Ovary (tissue), 9 donors: ENCODE measurements around the gene TMEM41B. TPM values are rescaled to one million over a fixed set of nuclear protein-coding genes. Genes with fewer than 3 reads are reported as not detected.

Experiments
- DNase-seq, 5 donors: peaks; one replicate each; pipeline ENCODE4 v3.0.0-alpha.2; 2019 to 2020
- H3K27ac ChIP-seq, 2 donors: fragments of 200-600 bp; one replicate each; pipeline versions ENCODE4 v1.5.1 to v1.8.0; 2019 to 2022
- H3K27me3 ChIP-seq: fragments of 200-600 bp; one replicate; pipeline ENCODE4 v1.8.0; 2022
- H3K36me3 ChIP-seq: fragments of 200-600 bp; sonication (generic); one replicate; pipeline ENCODE4 v1.5.1; 2019
- H3K4me1 ChIP-seq: one replicate; pipeline ENCODE4 v1.8.1; 2013; ENCODE audit warnings: mild to moderate bottlenecking, moderate library complexity; ENCODE audit not compliant: insufficient read depth
- H3K4me3 ChIP-seq: fragments of 200-600 bp; sonication (generic); one replicate; pipeline ENCODE4 v1.5.1; 2017
- H3K9me3 ChIP-seq, 2 donors: fragments of 200-600 bp in 1 of 2; sonication (generic) in 1 of 2; one replicate each; pipeline versions ENCODE4 v1.5.1 to v1.8.1; 2013 to 2019; ENCODE audit warnings: mild to moderate bottlenecking in 1 of 2, moderate library complexity in 1 of 2
- CTCF ChIP-seq, 3 donors: fragments of 450-650 bp in 2 of 3; fragments of 200-600 bp in 1 of 3; IDR thresholded peaks; one replicate each; pipeline versions ENCODE4 v1.5.1 to v1.8.0; 2016 to 2022; ENCODE audit warnings: antibody characterized with exemption in 3 of 3, mild to moderate bottlenecking in 1 of 3
- EP300 ChIP-seq: sonication (generic); formaldehyde crosslinking; IDR thresholded peaks from one replicate; pipeline ENCODE4 v1.6.1; 2017; ENCODE audit warnings: antibody characterized with exemption
- POLR2A ChIP-seq: fragments of 450-650 bp; IDR thresholded peaks from one replicate; pipeline ENCODE4 v1.6.1; 2017; ENCODE audit warnings: antibody characterized with exemption, mild to moderate bottlenecking, moderate library complexity
- WGBS, 3 donors: extraction: QIAGEN DNeasy Blood & Tissue Kit in 1 of 3; methylation state at CpG; one replicate each; pipeline versions ENCODE4 v1.1.5 to v1.1.7; 2013 to 2017; 5-methylcytosine and 5-hydroxymethylcytosine counted together
- intact Hi-C, 4 donors: fragments of 100-400 bp; cut with DNase I; formaldehyde crosslinking; loops; one replicate each; pipeline versions ENCODE4 v1.11.0 to v1.15.1; 2022 to 2023
- polyA plus RNA-seq, 2 donors: library from polyadenylated mRNA; stranded (reverse); fragments of 200-250 nt in 1 of 2; fragments of 350-450 nt in 1 of 2; fragmentation: Illumina TruSeq in 1 of 2; extraction: RNeasy Lipid Tissue Mini Kit (QIAGEN cat#74804) in 1 of 2; gene quantifications; one replicate each; pipeline ENCODE4 v1.2.3, GENCODE V29; 2013 to 2014
- total RNA-seq, 7 donors: library from RNA; depleted of rRNA in 2 of 7; stranded (reverse); fragments of >200 nt in 2 of 7; fragmentation: NEBNext Ultra II Directional in 3 of 7; extraction: Animal tissue kit (Norgen Biotek cat#: 25700) in 3 of 7; gene quantifications; one replicate each; pipeline versions ENCODE4 v1.1.0 to v1.2.4, GENCODE V29; 2016 to 2023
- donor health status: DM: no; HTN: no; CAD: no; lungs with moderate emphysema.
- donor health status: DM: no; HTN: no; CAD: no.
- donor health status: Bipolar disorder and iron deficiency.
- donor health status: DM: yes; HTN: yes; CAD: no.
- donor health status: DM: no; HTN: no; CAD: no.
- donor health status: DM: yes; HTN: yes; CAD: no.

Gene TMEM41B
- total and polyA plus RNA-seq, 9 donors: 10.0 to 29.4 (median 19.8) TPM

- WGBS, 3 donors: 72 to 83% (median 79%) methylated on average over 14 of the region's 14 CpGs
- intact Hi-C loops: no loop called here
- DNase-seq: no peak
These were observed 28.4 kb downstream of the TMEM41B start for GRCh38 chr11:9285850-9286587.

GRCh38 chr11:9280655-9281301, 33.6 kb downstream of the TMEM41B start:
- Histone ChIP-seq H3K27me3 (no peaks in the 10 kb centered on the region), H3K9me3 (no peaks in the 10 kb centered on the region), H3K27ac (no peak overlapping the region), H3K4me1 (no peaks in the 10 kb centered on the region), H3K4me3 (no peak overlapping the region), H3K36me3 (no peaks in the 10 kb centered on the region)
- TF ChIP-seq CTCF (IDR thresholded peaks at IDR 0.05): no peak
- TF ChIP-seq EP300: no peak
- TF ChIP-seq POLR2A: no peak
- 61 to 66% (median 63%) methylated on average over 4 of the region's 4 CpGs for WGBS, 3 donors
- DNase-seq: no peak
- intact Hi-C loops: no loop called here

More at GRCh38 chr11:9285850-9286587, 28.4 kb downstream of the TMEM41B start:
- Histone ChIP-seq H3K27me3 (no peaks in the 10 kb centered on the region), H3K36me3 (no peaks in the 10 kb centered on the region), H3K27ac (no peak overlapping the region), H3K9me3 (no peaks in the 10 kb centered on the region), H3K4me3 (no peak overlapping the region), H3K4me1 (no peaks in the 10 kb centered on the region)
- no peak for TF ChIP-seq EP300

- WGBS, 3 donors: 92 to 97% (median 94%) methylated on average over 8 of the region's 8 CpGs
- H3K27ac ChIP-seq: no peak overlapping the region
- H3K9me3 ChIP-seq: no peaks in the 10 kb centered on the region
- DNase-seq: no peak
- no peaks in the 10 kb centered on the region for H3K27me3 ChIP-seq
- no peaks in the 10 kb centered on the region for H3K4me1 ChIP-seq
- TF ChIP-seq EP300 (no peak), POLR2A (no peak), CTCF (IDR thresholded peaks at IDR 0.05) (no peak)
- intact Hi-C loops: no loop called here
- no peak overlapping the region for H3K4me3 ChIP-seq
- H3K36me3 ChIP-seq: no peaks in the 10 kb centered on the region
These were observed 37.2 kb downstream of the TMEM41B start for GRCh38 chr11:9277176-9277575.

- Histone ChIP-seq H3K27ac (no peak overlapping the region), H3K4me3 (no peak overlapping the region), H3K36me3 (no peaks in the 10 kb centered on the region), H3K4me1 (no peaks in the 10 kb centered on the region), H3K27me3 (no peaks in the 10 kb centered on the region), H3K9me3 (no peaks in the 10 kb centered on the region)
- intact Hi-C loops: no loop called here
- TF ChIP-seq CTCF (IDR thresholded peaks at IDR 0.05): no peak
- no peak for TF ChIP-seq EP300
- TF ChIP-seq POLR2A: no peak
- no peak for DNase-seq
- WGBS, 3 donors: 81 to 93% (median 84%) methylated on average over 3 of the region's 3 CpGs
These were observed 37.8 kb downstream of the TMEM41B start for GRCh38 chr11:9276571-9276970.
